OCI-LY3 (cell line): ENCODE data around the gene SLF2.

ENCODE experiments used
- H2AFZ ChIP-seq: fragments of 200-600, 300-600 bp; shearing (Covaris generic); 2 replicates; pipeline ENCODE4 v1.6.0; 2014; ENCODE audit warnings: antibody characterized with exemption, low read depth, low read length
- H3K27ac ChIP-seq: fragments of 200-600, 300-600 bp; sonication (generic); 2 replicates; pipeline ENCODE4 v1.5.1; 2014; ENCODE audit warnings: mild to moderate bottlenecking, low read length, moderate library complexity, mixed read lengths
- H3K27me3 ChIP-seq: fragments of 200-600, 300-600 bp; sonication (generic); 2 replicates; pipeline ENCODE4 v1.6.1; 2014; ENCODE audit warnings: low read depth, low read length, mixed read lengths
- H3K36me3 ChIP-seq: fragments of 200-600, 300-600 bp; sonication (generic); replicated peaks from 2 replicates; pipeline ENCODE3; 2014; ENCODE audit warnings: low read depth, low read length, mixed read lengths
- H3K4me1 ChIP-seq: fragments of 300-600, 200-600 bp; sonication (generic); 2 replicates; pipeline ENCODE4 v1.6.1; 2014; ENCODE audit warnings: low read length, mixed read lengths
- H3K4me2 ChIP-seq: fragments of 200-600, 300-600 bp; sonication (generic); 2 replicates; pipeline ENCODE4 v1.6.1; 2014; ENCODE audit warnings: low read length, mixed read lengths
- H3K4me3 ChIP-seq: fragments of 300-600, 200-600 bp; sonication (generic); 2 replicates; pipeline ENCODE4 v1.5.1; 2014; ENCODE audit warnings: antibody characterized with exemption, mild to moderate bottlenecking, low read length, moderate library complexity
- H3K79me2 ChIP-seq: fragments of 300-600, 200-600 bp; shearing (Covaris generic); 2 replicates; pipeline ENCODE4 v1.6.1; 2014; ENCODE audit warnings: mild to moderate bottlenecking, low read length, mixed read lengths
- H3K9ac ChIP-seq: fragments of 300-600, 200-600 bp; shearing (Covaris generic); 2 replicates; pipeline ENCODE4 v1.6.0; 2014; ENCODE audit warnings: mild to moderate bottlenecking, low read length, moderate library complexity
- H3K9me3 ChIP-seq: fragments of 200-600, 300-600 bp; shearing (Covaris generic); 2 replicates; pipeline ENCODE4 v1.6.1; 2014; ENCODE audit warnings: low read length, mixed read lengths; ENCODE audit not compliant: insufficient read depth
- H4K20me1 ChIP-seq: fragments of 200-600, 300-600 bp; sonication (generic); 2 replicates; pipeline ENCODE4 v1.6.1; 2016; ENCODE audit warnings: low read length, mixed read lengths; ENCODE audit not compliant: insufficient read depth
- CTCF ChIP-seq: fragments of 200-600, 300-600 bp; sonication (generic); IDR thresholded peaks from 2 replicates; pipeline ENCODE4 v1.5.1; 2014; ENCODE audit warnings: antibody characterized with exemption, low read length, low read depth
- EZH2phosphoT487 ChIP-seq: fragments of 200-600 bp; shearing (Covaris generic); IDR thresholded peaks from 2 replicates; pipeline ENCODE4 v1.6.1; 2018; ENCODE audit warnings: antibody characterized with exemption, mixed run types, low read depth

The SLF2 gene

DNA sequence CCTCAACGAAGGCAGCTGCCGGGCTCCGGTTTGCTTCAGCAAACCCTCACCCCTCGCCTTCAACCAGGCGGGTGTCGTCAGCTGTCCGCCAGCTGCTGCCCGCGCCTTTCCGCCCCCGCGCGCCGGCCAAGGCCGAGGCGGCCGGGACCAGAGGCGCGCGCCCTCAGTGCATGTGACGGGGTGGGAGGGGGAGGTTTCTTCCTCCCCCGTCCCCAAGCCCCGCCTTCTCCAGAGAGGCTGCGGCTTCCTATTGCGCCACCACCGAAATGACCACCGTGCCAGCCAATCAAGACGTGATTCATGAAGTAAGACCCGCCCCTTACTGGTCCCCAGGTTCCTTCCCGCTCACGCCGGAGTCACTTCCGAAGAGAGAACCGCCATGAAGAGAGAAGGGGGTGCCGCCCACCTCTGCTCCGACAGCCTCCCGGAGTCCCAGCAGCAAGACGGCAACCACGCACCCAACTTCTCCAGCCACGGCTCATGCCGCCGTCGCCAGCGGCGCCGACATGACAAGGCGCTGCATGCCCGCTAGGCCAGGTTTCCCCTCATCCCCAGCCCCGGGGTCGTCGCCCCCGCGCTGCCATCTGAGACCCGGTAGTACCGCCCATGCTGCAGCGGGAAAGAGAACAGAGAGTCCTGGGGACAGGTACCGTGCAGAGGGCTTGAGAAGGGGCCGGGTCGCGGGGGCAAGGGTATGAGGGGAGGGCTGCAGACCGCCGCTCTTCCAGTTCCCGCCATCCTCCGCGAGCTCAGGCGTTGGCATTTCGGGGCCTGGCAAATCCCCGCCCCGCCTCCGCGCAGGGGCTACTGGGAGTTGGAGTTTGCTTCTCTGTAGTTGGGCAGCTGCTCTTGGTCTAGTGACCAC, at the start of gene SLF2:
SLF2 (plus strand) TSS at position 359 of the 865 bp plus-strand sequence; CDS start at position 507, 148 bp downstream.
- peak within 1 kb of the TSS; percentile 87 for H3K9ac ChIP-seq
- H3K27ac ChIP-seq: peak within 1 kb of the TSS; percentile 68
- peak within 1 kb of the TSS; percentile 59; the same call in 1 of the 2 replicates for H2AFZ ChIP-seq
- H3K4me1 ChIP-seq: peaks cover 36% of the 10 kb centered on the region
- peaks cover 18% of the 10 kb centered on the region for H3K79me2 ChIP-seq
- H3K27me3 ChIP-seq: no peaks in the 10 kb centered on the region
- H4K20me1 ChIP-seq: peaks cover 14% of the 10 kb centered on the region
- H3K36me3 ChIP-seq: peaks cover 6% of the 10 kb centered on the region
- no peak for TF ChIP-seq EZH2phosphoT487
- no peak for TF ChIP-seq CTCF
- peak within 1 kb of the TSS; percentile 82 for H3K4me3 ChIP-seq
- peak within 1 kb of the TSS; percentile 91 for H3K4me2 ChIP-seq
- no peaks in the 10 kb centered on the region for H3K9me3 ChIP-seq

DNA sequence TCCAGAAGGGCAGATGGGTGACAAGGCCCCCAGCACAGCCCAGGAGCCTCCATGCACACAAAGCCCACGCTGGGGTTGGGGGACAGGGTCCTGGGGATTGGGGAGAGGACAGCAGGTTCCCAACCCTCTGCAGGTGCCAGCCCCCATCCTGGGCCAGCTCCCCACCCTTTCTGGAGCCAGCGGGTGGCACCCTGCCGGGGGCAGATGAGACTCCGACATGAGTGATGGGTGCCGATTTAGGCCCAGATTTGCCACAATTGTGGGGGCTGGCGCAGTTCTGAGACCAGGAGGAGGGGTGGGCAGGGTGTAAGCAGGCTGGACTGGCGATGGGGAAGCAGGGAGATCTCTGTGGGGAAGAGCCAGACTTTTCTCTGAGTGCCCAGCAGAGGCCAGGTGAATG, 49.3 kb upstream of the SLF2 start:
- TF ChIP-seq EZH2phosphoT487 (no peak), CTCF (no peak)
- Histone ChIP-seq H3K27me3 (no peaks in the 10 kb centered on the region), H4K20me1 (no peaks in the 10 kb centered on the region)

DNA sequence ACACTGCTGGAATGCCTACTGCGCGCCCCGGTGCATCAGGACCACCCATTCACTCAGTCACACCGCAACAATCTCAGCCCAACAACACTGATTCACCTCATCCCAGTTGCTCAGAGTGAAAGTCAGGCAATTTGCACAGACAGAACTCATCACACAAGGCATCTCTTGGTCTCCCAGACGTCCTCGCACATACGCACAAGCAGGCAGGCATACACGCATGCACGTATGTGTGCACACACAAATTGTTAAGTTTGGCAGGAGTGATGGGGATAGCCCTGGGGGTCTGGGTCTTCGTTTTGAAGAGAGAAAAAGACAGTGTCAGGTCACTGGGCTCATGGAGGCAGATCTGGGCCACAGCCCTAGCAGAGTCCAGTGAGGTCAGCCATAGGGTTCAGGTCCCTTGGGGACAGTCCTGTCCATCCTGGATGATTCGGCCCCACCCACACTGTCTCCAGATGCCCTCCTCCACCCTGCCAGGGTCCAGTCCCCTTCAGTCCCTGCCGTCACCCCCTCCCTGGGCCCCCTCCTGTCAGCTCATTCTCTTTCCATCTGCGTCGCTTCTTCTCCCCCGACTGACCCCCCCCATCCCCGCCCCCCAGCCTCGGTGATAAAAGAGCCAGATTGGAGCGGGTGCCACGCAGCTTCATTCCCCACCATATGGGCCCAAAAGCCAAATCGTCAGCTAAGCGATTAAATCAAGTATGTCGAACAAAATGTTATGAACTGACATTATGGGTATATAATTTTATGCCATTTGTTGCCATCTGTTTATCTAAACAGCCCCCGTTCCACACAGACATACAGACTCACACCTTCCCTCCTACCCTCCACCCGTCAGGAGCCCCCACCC, 48.5 kb upstream of the SLF2 start:
- no peak overlapping the region for H3K27ac ChIP-seq
- H2AFZ ChIP-seq: no peak overlapping the region
- H3K9ac ChIP-seq: no peak overlapping the region
- H3K4me3 ChIP-seq: no peak overlapping the region
- H3K9me3 ChIP-seq: no peaks in the 10 kb centered on the region
- H4K20me1 ChIP-seq: no peaks in the 10 kb centered on the region
- H3K79me2 ChIP-seq: no peaks in the 10 kb centered on the region
- no peak overlapping the region for H3K4me2 ChIP-seq
- peaks cover 10% of the 10 kb centered on the region for H3K4me1 ChIP-seq
- H3K27me3 ChIP-seq: no peaks in the 10 kb centered on the region
- TF ChIP-seq EZH2phosphoT487 (no peak), CTCF (no peak)
- no peaks in the 10 kb centered on the region for H3K36me3 ChIP-seq

More for the DNA sequence above, 49.3 kb upstream of the SLF2 start:
- Histone ChIP-seq H3K9ac (no peak overlapping the region), H3K4me3 (no peak overlapping the region), H3K79me2 (no peaks in the 10 kb centered on the region), H3K27ac (no peak overlapping the region), H3K4me2 (no peak overlapping the region), H3K9me3 (no peaks in the 10 kb centered on the region), H3K4me1 (peaks cover 10% of the 10 kb centered on the region), H2AFZ (no peak overlapping the region), H3K36me3 (no peaks in the 10 kb centered on the region)

DNA sequence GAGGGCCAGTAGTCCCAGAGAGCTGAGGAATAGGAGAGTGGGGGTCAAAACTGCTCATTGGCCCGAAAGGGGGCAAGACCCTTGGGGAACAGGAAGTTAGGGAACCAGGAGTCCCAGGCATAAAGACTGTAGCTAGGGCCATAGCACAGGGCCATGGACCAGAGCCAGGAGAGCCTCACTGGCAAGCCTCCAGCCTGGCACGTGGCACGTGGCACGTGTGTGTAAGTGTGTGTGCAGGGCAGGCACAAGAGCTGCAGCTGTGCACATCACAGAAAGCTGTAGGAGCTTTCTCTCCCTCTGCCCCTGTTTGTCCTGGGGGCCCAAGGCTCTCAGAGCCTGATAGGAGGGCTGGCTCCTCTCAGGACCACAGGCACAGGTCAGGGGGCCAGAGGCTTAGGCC, 47.8 kb upstream of the SLF2 start:
- Histone ChIP-seq H2AFZ (no peak overlapping the region), H3K36me3 (no peaks in the 10 kb centered on the region), H3K79me2 (no peaks in the 10 kb centered on the region), H3K4me1 (peaks cover 10% of the 10 kb centered on the region), H3K4me3 (no peak overlapping the region), H3K9ac (no peak overlapping the region), H3K27ac (no peak overlapping the region), H4K20me1 (no peaks in the 10 kb centered on the region), H3K4me2 (no peak overlapping the region), H3K27me3 (no peaks in the 10 kb centered on the region), H3K9me3 (no peaks in the 10 kb centered on the region)
- TF ChIP-seq EZH2phosphoT487 (no peak), CTCF (no peak)
